NB4 (cell line): Measurements from ENCODE around the gene DIAPH3.
"Not testable (repeated sequence)": the region's sequence is repeated elsewhere in the genome, so short reads cannot be mapped to it uniquely, and the experiment has no call there.

Experiments used
- DNase-seq: peaks from one replicate; pipeline ENCODE4 v3.0.0; 2010; ENCODE audit warnings: low read depth
- H3K4me3 ChIP-seq: one replicate; pipeline ENCODE4 v1.5.1; 2011; ENCODE audit warnings: mild to moderate bottlenecking, low read depth, low read length, moderate library complexity
- MYC ChIP-seq: IDR thresholded peaks from 2 replicates; pipeline ENCODE4 v1.6.1; 2011; ENCODE audit warnings: low read depth, low read length
- POLR2A ChIP-seq: IDR thresholded peaks from 2 replicates; pipeline ENCODE4 v1.6.1; 2011; ENCODE audit warnings: mild to moderate bottlenecking; ENCODE audit not compliant: insufficient read length; ENCODE audit errors: extremely low read depth
- TF ChIP-seq, protein P1 (sequence below): IDR thresholded peaks from one replicate; pipeline ENCODE4 v1.5.1; 2012; ENCODE audit warnings: low read depth, low read length
- TF ChIP-seq, protein P2 (sequence below): IDR thresholded peaks from 2 replicates; pipeline ENCODE4 v1.6.1; 2011; ENCODE audit warnings: low read depth, low read length

DIAPH3 gene

DNA sequence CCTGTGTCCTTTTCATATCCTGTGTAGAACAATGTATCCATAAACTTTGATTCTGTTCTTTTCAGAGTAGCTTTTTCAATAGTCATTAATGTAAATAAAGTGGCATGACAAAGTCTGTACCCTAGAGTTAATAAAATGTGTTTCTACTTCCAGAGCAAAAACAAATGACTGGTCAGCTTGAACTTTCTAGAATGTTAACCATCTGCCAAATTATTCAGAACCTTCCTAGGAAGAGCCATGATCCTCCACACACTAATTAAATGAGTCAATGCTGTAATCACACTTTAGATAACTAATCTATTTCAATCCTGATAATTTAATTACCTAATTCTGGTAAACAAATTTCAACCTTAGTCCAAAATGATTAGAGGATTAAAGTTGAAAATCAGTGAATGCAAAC, 73.2 kb downstream of the DIAPH3 start:
- no peak for DNase-seq
- no peak overlapping the region for H3K4me3 ChIP-seq
- TF ChIP-seq MYC (no peak), POLR2A (no peak)
- TF ChIP-seq, protein P1, sequence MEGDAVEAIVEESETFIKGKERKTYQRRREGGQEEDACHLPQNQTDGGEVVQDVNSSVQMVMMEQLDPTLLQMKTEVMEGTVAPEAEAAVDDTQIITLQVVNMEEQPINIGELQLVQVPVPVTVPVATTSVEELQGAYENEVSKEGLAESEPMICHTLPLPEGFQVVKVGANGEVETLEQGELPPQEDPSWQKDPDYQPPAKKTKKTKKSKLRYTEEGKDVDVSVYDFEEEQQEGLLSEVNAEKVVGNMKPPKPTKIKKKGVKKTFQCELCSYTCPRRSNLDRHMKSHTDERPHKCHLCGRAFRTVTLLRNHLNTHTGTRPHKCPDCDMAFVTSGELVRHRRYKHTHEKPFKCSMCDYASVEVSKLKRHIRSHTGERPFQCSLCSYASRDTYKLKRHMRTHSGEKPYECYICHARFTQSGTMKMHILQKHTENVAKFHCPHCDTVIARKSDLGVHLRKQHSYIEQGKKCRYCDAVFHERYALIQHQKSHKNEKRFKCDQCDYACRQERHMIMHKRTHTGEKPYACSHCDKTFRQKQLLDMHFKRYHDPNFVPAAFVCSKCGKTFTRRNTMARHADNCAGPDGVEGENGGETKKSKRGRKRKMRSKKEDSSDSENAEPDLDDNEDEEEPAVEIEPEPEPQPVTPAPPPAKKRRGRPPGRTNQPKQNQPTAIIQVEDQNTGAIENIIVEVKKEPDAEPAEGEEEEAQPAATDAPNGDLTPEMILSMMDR = no peak
- TF ChIP-seq, protein P2, sequence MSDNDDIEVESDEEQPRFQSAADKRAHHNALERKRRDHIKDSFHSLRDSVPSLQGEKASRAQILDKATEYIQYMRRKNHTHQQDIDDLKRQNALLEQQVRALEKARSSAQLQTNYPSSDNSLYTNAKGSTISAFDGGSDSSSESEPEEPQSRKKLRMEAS = no peak

DNA sequence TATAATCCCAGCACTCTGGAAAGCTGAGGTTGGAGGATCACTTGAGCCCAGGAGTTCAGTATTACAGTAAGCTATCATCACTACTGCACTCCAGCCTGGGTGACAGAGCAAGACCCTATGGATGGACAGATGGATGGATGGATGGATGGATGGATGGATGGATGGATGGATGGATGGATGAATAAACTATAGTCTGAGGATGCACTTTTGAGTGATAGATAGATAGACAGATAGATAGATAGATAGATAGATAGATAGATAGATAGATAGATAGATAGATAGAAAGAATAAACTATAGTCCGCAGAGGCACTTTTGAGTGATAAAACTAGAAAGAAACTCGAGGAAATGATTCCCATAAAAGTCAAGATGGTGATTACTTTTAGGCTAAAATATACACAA, 79.9 kb downstream of the DIAPH3 start:
- H3K4me3 ChIP-seq, DNase-seq: not testable (repeated sequence)

DNA sequence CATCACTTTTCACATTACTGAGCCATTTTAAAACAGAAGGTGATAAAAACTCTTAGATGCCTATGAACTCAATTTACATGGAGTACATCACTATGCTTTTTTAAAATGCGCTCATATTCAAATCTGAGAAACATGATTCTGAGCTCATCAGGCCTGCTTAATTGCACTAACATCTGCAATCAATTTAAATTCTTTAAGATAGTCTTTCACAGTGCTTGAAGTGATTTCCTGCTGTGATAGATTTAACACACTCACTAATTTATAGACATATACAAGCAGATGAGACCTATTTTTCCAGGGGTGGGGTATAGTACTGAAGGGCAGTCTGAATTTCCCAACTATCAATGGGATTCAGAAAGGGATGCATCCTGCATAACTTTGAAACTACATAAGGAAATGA, 82.9 kb downstream of the DIAPH3 start:
- TF ChIP-seq, protein P2 = no peak
- TF ChIP-seq MYC (no peak), POLR2A (no peak)
- TF ChIP-seq, protein P1 = no peak
- H3K4me3 ChIP-seq = no peak overlapping the region
- DNase-seq = no peak

DNA sequence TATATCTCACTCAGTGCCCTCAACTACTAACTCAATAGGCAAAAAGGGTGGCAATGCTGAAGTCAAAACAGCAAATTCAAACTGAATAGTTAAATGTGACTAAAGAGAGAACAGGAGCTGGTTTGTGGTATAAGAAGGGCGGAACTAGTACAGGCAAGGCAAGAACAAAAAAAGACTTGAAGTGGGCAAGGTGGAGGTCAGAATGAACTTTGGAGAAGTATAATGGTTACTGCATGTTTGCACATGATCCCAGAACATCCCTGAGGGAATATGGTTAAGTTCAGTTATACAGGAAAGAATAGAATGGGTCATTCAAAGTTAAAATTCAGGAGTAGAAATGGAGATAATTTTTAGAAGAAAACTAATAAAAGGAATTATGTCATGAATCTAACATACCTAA, 85.5 kb downstream of the DIAPH3 start:
- TF ChIP-seq, protein P2 = no peak
- no peak for TF ChIP-seq MYC
- TF ChIP-seq, protein P1 = no peak
- no peak for TF ChIP-seq POLR2A
- DNase-seq = no peak
- no peak overlapping the region for H3K4me3 ChIP-seq

DNA sequence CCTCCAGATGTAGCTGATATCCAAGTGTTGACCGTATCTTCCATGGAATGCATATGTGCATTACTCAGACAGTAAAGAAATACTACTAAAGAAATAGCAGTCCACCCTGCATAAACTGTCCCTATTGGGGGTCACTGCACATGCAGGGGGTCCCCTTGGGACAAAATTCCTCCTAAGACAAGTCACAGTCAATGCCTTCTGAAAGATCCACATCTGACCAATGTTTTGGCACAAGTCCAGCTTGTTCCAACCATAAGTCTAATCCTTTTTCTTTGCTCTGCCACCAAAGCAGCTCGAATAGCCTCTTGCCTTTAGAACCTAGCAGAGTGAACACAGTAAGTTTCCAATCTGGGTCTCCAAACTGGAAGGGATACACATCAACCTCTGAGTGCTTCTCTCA, 87.9 kb downstream of the DIAPH3 start:
- H3K4me3 ChIP-seq = no peak overlapping the region
- no peak for DNase-seq
- TF ChIP-seq POLR2A (no peak), MYC (no peak)
- TF ChIP-seq, protein P1 = no peak
- TF ChIP-seq, protein P2 = no peak

DNA sequence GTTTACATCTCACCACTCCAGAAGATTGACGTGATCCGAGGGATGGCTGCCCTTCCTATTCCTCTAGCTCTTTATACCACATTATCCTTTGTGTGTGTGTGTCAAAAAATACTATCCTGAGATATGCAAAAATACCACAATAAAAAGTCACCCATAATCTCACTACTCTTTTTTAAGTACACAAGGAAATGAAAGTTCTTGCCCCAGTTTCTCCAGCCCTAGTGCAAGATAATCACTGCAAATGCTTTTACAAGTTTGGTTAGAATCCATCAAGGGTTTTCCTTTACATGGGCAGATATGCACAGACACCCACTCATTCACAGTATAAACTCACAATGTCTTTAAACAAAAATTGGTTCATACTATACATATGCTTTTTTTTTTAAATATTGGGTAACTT, 89.3 kb downstream of the DIAPH3 start:
- TF ChIP-seq, protein P1 = no peak
- TF ChIP-seq, protein P2 = no peak
- TF ChIP-seq MYC (no peak), POLR2A (no peak)
- DNase-seq = no peak
- H3K4me3 ChIP-seq = no peak overlapping the region
